ENCODE results near the gene PLET1. TPM values are rescaled to one million over a fixed set of nuclear protein-coding genes. Genes with fewer than 3 reads are reported as not detected.

PLET1 gene, protein sequence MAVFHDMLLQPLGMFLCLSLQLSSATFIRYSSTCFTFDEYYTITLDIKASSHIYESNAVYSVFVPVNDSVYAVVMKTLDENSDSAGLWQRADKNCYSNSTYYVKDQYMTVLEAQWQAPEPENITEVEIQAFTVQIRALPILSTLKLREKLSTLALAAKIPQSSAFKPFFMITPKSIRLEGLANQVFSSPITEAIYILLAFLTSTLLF
- total RNA-seq = not detected in 2 replicates

GRCh38 chr11:112260490-112260889 is at the start of gene PLET1:
Gene PLET1, minus strand, starts transcription at chr11:112260860. Its CDS starts 271 bp downstream, at chr11:112260589.

DNA sequence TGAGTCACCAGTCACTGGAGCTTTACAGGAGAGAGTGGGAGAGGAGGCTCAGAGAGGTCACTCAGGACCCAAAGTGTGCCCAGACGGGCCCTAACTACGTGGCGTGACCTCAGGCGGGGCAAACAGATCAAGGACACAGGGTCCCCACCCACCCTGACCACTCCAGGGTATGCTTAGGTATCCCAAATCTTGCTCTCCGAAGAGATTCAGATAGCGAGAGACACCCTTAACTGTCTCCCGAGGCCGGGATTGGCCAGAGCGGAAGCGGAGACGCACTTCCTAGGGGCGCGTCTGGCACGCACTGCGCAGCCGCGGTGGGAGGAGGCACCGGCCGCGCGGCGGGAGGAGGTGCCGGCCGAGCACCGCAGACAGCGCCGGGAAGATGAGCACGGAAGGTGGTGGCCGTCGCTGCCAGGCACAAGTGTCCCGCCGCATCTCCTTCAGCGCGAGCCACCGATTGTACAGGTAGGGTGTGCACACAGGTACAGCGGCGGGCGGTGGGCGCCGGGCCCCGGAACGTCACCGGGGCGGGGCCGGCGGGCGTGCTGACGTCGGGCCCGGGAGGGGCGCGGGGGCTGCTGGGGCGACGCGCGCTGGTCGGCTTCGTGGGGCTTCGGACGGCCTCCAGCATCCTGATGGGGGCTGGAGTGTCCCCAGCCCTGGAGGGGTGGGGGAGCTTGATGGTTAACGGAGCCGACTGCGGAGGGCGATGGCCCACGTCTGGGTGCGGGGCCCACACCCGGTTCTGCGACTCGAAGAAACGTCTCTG is 34.4 kb downstream of the PLET1 start, which contains the start of gene PTS:
Gene PTS, plus strand, starts transcription at position 367 of the 769 bp plus-strand sequence. Its CDS starts 16 bp downstream, at position 383.

Small RNA genes lying within 50 kb of the gene (small RNA-seq; reads per million reads assigned to genes)
- not detected for gene MRPS36P4

Other genes with a start within 250 kb of the PLET1 start
- 56.7 and 77.5 TPM in 2 replicates for gene DLAT, start 235.5 kb downstream of the PLET1 start, total RNA-seq
- 1.6 and 1.9 TPM in 2 replicates for gene PIH1D2, start 186.8 kb downstream of the PLET1 start, total RNA-seq
- gene NKAPD1, start 186.6 kb downstream of the PLET1 start, total RNA-seq = 23.0 TPM in 2 replicates
- gene TIMM8B, start 174.1 kb downstream of the PLET1 start, total RNA-seq = 52.2 and 65.0 TPM in 2 replicates
- gene SDHD, start 174.0 kb downstream of the PLET1 start, total RNA-seq = 141 and 144 TPM in 2 replicates
- gene IL18, start 96.8 kb downstream of the PLET1 start, total RNA-seq = 0.80 and 1.4 TPM in 2 replicates
- gene TEX12, start 93.5 kb downstream of the PLET1 start, total RNA-seq = 0.43 TPM in 1 of 2 replicates, not detected in the other
- 1.2 and 2.8 TPM in 2 replicates for gene BCO2, start 85.3 kb downstream of the PLET1 start, total RNA-seq
- 39.4 and 51.2 TPM in 2 replicates for gene PTS, start 34.4 kb downstream of the PLET1 start, total RNA-seq